T-helper 17 cell (primary cell): Measurements from ENCODE around the gene MACROD2. TPM values are rescaled to one million over a fixed set of nuclear protein-coding genes. Genes with fewer than 3 reads are reported as not detected.

Source experiments
- ATAC-seq: fragments of 150-1000 bp; cut with Tn5 transposase; 2 replicates; pipeline ENCODE4 v1.10.0; 2021; ENCODE audit warnings: mild to moderate bottlenecking, moderate library complexity
- DNase-seq, 3 donors: peaks; one replicate each; pipeline versions ENCODE4 v3.0.0 to v3.0.0-alpha.2; 2020 to 2021
- H3K9me3 ChIP-seq: one replicate; pipeline ENCODE4 v1.7.0; 2013; ENCODE audit warnings: low read length, mild to moderate bottlenecking; ENCODE audit not compliant: control insufficient read depth, poor library complexity, severe bottlenecking
- H3K27ac Mint-ChIP-seq: one replicate; pipeline ENCODE4 v1.8.0; 2022; ENCODE audit warnings: mild to moderate bottlenecking, moderate library complexity, mixed read lengths
- H3K27me3 Mint-ChIP-seq: one replicate; pipeline ENCODE4 v1.8.0; 2022; ENCODE audit warnings: mixed read lengths
- H3K36me3 Mint-ChIP-seq: one replicate; pipeline ENCODE4 v1.8.0; 2022; ENCODE audit warnings: low read depth, mixed read lengths
- H3K4me1 Mint-ChIP-seq: one replicate; pipeline ENCODE4 v1.8.0; 2022; ENCODE audit warnings: mild to moderate bottlenecking, mixed read lengths
- H3K4me3 Mint-ChIP-seq: one replicate; pipeline ENCODE4 v1.8.0; 2022; ENCODE audit warnings: mild to moderate bottlenecking, moderate library complexity, mixed read lengths
- total RNA-seq, 4 donors: library from RNA in 2 of 4; stranded (reverse) in 2 of 4; gene quantifications; one replicate each; pipeline ENCODE4 v1.2.3 and lab custom pipeline; 2022 to 2026

The MACROD2 gene
- total RNA-seq, 2 donors from 2014 or later, result 0.85 TPM; not detected in 1

DNA sequence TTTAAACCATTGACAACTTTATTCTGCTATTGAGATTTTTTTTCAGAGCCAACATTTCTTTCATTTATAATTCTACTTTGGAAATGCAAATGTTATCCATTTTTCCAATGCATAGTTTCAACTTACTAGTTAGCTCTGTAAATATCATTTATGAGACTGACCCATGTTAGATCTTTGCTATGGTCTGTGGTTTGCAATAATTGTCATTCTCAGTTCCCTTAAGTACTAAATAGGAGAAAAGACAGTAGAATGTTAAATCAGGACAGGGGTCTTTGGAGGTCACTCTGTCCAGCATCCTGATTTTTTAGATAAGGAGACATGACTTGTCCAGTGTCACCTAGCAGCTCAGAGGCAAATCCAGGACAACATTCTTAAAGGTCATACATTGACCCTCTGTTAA, 864.3 kb downstream of the MACROD2 start:
- Mint-ChIP-seq H3K36me3 (no peaks in the 10 kb centered on the region), H3K4me1 (no peaks in the 10 kb centered on the region), H3K27ac (no peak overlapping the region), H3K27me3 (no peaks in the 10 kb centered on the region), H3K4me3 (no peak overlapping the region)
- no peak for DNase-seq
- no peak for ATAC-seq
- H3K9me3 ChIP-seq, result peaks cover 4% of the 10 kb centered on the region

GRCh38 chr20:14860410-14860814, 865.1 kb downstream of the MACROD2 start:
- Mint-ChIP-seq H3K36me3 (no peaks in the 10 kb centered on the region), H3K4me1 (no peaks in the 10 kb centered on the region), H3K27me3 (no peaks in the 10 kb centered on the region), H3K27ac (no peak overlapping the region), H3K4me3 (no peak overlapping the region)
- DNase-seq (no peak), ATAC-seq (no peak)
- H3K9me3 ChIP-seq, result peaks cover 4% of the 10 kb centered on the region

- ATAC-seq, result no peak
- peaks cover 4% of the 10 kb centered on the region for H3K9me3 ChIP-seq
- Mint-ChIP-seq H3K36me3 (no peaks in the 10 kb centered on the region), H3K27ac (no peak overlapping the region), H3K4me1 (no peaks in the 10 kb centered on the region), H3K27me3 (no peaks in the 10 kb centered on the region), H3K4me3 (no peak overlapping the region)
- no peak for DNase-seq
These were observed 865.8 kb downstream of the MACROD2 start for GRCh38 chr20:14861028-14861699.

- DNase-seq (no peak), ATAC-seq (no peak)
- Mint-ChIP-seq H3K36me3 (no peaks in the 10 kb centered on the region), H3K4me3 (no peak overlapping the region), H3K4me1 (no peaks in the 10 kb centered on the region), H3K27me3 (no peaks in the 10 kb centered on the region), H3K27ac (no peak overlapping the region)
- H3K9me3 ChIP-seq, result peaks cover 4% of the 10 kb centered on the region
These were observed 869.9 kb downstream of the MACROD2 start for GRCh38 chr20:14865169-14865568.

DNA sequence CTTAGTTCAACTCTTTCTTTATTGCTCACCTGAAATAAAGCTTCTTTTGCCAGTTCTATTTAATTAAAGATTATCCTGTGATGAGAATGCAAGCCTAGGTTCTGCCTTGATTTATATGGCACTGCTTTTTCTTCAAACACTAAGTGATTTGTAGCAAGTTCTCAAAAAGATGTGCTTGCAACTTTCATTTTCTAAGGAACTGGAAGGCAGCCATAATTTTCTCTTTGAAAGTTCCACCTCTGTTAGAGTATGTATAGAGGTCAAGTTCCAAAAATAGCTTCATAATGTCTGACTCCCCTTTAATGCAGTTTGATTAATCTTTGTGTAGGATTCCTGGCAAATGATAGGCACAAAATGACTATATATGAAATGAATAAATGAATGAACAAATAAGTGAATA, 870.4 kb downstream of the MACROD2 start:
- Mint-ChIP-seq H3K4me3 (no peak overlapping the region), H3K4me1 (no peaks in the 10 kb centered on the region), H3K36me3 (no peaks in the 10 kb centered on the region), H3K27ac (no peak overlapping the region), H3K27me3 (no peaks in the 10 kb centered on the region)
- peaks cover 4% of the 10 kb centered on the region for H3K9me3 ChIP-seq
- DNase-seq, result no peak
- no peak for ATAC-seq

DNA sequence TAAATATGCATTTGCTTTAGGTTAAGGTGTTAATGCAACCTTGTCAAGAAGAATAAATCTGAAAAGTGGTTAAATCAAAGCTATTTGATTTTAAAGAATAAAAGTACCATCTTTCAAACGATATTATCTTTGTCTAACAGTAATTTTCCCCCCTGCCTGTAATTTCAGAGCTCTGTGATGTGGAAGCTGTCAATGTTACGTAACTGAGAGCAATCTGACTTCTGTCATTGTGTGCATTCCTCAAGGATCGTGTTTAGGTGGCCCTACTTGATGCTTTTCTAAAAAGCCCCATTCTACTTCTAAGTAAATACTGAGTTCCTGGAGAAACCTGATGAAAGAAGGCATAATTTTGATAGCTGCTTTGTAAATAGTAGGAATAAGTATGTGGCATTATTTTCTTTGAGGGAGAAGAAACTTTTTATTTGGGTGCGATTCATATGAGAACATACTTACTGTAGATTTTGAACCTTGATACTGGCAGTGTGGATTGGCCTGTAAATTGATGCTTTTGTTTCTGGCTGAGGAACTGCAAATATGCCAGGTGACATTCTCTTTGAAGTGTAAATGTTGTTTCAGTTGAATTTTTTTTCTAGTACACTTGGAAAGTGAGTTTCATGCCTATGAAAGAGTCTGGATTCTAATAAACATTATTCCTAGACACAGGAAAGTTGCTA, 871.7 kb downstream of the MACROD2 start:
- ATAC-seq, result no peak

DNA sequence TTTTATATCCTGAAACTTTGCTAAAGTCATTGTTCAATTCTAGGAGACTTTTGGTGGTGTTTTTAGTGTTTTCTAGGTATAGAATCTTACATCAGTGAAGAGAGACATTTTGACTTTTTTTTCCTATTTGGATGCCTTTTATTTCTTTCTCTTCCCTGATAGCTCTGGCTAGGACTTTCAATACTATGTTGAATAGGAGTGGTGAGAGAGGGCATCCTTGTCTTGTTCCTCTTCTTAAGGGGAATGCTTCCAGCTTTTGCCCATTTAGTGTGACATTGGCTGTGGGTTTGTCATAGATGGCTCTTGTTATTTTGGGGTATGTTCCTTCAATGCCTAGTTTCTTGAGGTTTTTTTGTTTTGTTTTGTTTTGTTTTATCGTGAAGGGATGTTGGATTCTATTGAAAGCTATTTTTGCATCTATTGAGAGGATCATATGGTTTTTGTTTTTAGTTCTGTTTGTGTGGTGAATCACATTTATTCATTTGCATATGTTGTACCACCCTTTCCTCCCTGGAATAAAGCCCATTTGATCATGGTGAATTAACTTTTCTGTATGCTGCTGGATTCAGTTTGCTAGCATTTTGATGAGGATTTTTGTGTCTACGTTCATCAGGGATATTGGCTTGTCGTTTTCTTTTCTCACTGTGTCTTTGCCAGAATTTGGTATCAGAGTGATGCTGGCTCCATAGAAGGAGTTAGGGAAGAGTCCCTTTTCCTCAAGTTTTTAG, 882.1 kb downstream of the MACROD2 start:
- Mint-ChIP-seq H3K4me1 (no peaks in the 10 kb centered on the region), H3K4me3 (no peak overlapping the region), H3K27ac (no peak overlapping the region), H3K36me3 (no peaks in the 10 kb centered on the region), H3K27me3 (no peaks in the 10 kb centered on the region)
- DNase-seq (no peak), ATAC-seq (no peak)
- no peaks in the 10 kb centered on the region for H3K9me3 ChIP-seq

More for the DNA sequence above, 871.7 kb downstream of the MACROD2 start:
- Mint-ChIP-seq H3K36me3 (no peaks in the 10 kb centered on the region), H3K27me3 (no peaks in the 10 kb centered on the region), H3K4me3 (no peak overlapping the region), H3K4me1 (no peaks in the 10 kb centered on the region), H3K27ac (no peak overlapping the region)
- no peak for DNase-seq
- no peaks in the 10 kb centered on the region for H3K9me3 ChIP-seq

- Mint-ChIP-seq H3K27me3 (no peaks in the 10 kb centered on the region), H3K4me3 (no peak overlapping the region), H3K4me1 (no peaks in the 10 kb centered on the region), H3K27ac (no peak overlapping the region), H3K36me3 (no peaks in the 10 kb centered on the region)
- ATAC-seq (no peak), DNase-seq (no peak)
- H3K9me3 ChIP-seq, result no peaks in the 10 kb centered on the region
These were observed 883.3 kb downstream of the MACROD2 start for GRCh38 chr20:14878676-14879019.

GRCh38 chr20:14879020-14879697, 883.8 kb downstream of the MACROD2 start:
- ATAC-seq, result no peak
- Mint-ChIP-seq H3K27me3 (no peaks in the 10 kb centered on the region), H3K27ac (no peak overlapping the region), H3K4me1 (no peaks in the 10 kb centered on the region), H3K4me3 (no peak overlapping the region), H3K36me3 (no peaks in the 10 kb centered on the region)
- no peak for DNase-seq
- H3K9me3 ChIP-seq, result no peaks in the 10 kb centered on the region

- Mint-ChIP-seq H3K27me3 (no peaks in the 10 kb centered on the region), H3K36me3 (no peaks in the 10 kb centered on the region), H3K4me3 (no peak overlapping the region), H3K4me1 (no peaks in the 10 kb centered on the region), H3K27ac (no peak overlapping the region)
- ATAC-seq (no peak), DNase-seq (no peak)
- no peaks in the 10 kb centered on the region for H3K9me3 ChIP-seq
These were observed 884.5 kb downstream of the MACROD2 start for GRCh38 chr20:14879839-14880238.

- H3K27me3 Mint-ChIP-seq, result no peaks in the 10 kb centered on the region
- DNase-seq (no peak), ATAC-seq (no peak)
- H3K9me3 ChIP-seq, result peaks cover 3% of the 10 kb centered on the region
- no peaks in the 10 kb centered on the region for H3K36me3 Mint-ChIP-seq
- H3K4me3 Mint-ChIP-seq, result no peak overlapping the region
- H3K4me1 Mint-ChIP-seq, result no peaks in the 10 kb centered on the region
- H3K27ac Mint-ChIP-seq, result no peak overlapping the region
These were observed 886.2 kb downstream of the MACROD2 start for GRCh38 chr20:14881518-14881917.

DNA sequence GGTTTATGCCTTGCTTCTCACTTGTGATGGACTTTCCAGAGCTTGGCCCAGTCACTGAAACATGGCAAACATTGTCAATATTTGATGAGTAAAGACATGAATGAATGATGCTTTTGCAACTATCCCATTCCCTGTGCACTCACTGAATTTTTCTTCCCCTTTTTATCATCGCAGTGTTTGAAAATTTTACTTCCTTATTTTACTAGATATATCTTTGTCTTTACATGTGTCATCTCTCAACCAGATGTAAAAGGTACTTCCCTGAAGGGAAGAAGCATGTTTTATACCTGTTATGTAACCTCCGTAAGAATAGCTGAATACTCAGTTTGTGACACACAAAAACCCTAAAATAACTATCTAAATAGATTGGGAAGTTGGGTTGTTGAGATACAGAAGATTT, 886.8 kb downstream of the MACROD2 start:
- ATAC-seq (no peak), DNase-seq (no peak)
- Mint-ChIP-seq H3K4me3 (no peak overlapping the region), H3K36me3 (no peaks in the 10 kb centered on the region), H3K4me1 (no peaks in the 10 kb centered on the region), H3K27ac (no peak overlapping the region), H3K27me3 (no peaks in the 10 kb centered on the region)
- H3K9me3 ChIP-seq, result peaks cover 3% of the 10 kb centered on the region

DNA sequence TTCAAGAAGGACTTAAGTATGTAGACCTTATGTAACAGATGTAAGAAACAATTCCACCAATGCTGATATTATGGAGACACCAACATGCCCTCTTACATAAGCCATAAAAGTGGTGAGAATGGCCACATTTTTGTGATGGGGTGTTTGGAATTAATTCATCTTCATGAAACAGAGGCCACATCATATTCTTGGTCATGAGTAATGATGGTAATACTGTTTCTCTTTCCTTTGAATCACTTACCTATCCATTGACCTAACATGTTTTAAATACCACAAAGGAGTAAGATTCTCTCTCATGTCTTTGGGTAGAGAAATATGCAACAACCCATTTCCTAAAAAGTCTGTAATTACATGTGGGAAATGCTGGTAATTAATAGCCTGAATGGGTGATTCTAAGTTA, 887.5 kb downstream of the MACROD2 start:
- H3K4me3 Mint-ChIP-seq, result no peak overlapping the region
- H3K4me1 Mint-ChIP-seq, result no peaks in the 10 kb centered on the region
- H3K9me3 ChIP-seq, result peaks cover 3% of the 10 kb centered on the region
- DNase-seq (no peak), ATAC-seq (no peak)
- H3K27ac Mint-ChIP-seq, result no peak overlapping the region
- no peaks in the 10 kb centered on the region for H3K36me3 Mint-ChIP-seq
- no peaks in the 10 kb centered on the region for H3K27me3 Mint-ChIP-seq
